ENCODE data around the gene DEAF1. TPM values are rescaled to one million over a fixed set of nuclear protein-coding genes. Genes with fewer than 3 reads are reported as not detected.
A peak's percentile ranks its signal among the peaks of the same experiment; 100 is the strongest.

The DEAF1 gene
- total and polyA plus RNA-seq, 2 donors (not counting 1 experiment from before 2014, with no cell fraction given), result 9.7 to 38.3 TPM

GRCh38 chr11:729492-730074, 34.6 kb upstream of the DEAF1 start:
- H3K4me3 ChIP-seq (replicated peaks in 1 of 4; ENCODE audit: control extremely low read depth in 1 of 4, insufficient read depth in 1 of 4, low read depth in 3 of 4, low read length in 4 of 4), result no peak overlapping the region
- no peak overlapping the region for H3K9ac ChIP-seq (ENCODE audit: insufficient read depth, low read length)
- H3K36me3 ChIP-seq (ENCODE audit: control insufficient read depth, insufficient read depth, low read length), result no peaks in the 10 kb centered on the region
- H3K79me2 ChIP-seq (ENCODE audit: control insufficient read depth, insufficient read depth, low read length), result no peaks in the 10 kb centered on the region
- H3K4me1 ChIP-seq (ENCODE audit: control insufficient read depth, extremely low read depth, insufficient read depth, low read length), result peaks cover 16% of the 10 kb centered on the region
- no peak overlapping the region for H3K27ac ChIP-seq (ENCODE audit: insufficient read depth, low read length)
- TF ChIP-seq CTCF (conservative IDR thresholded peaks at IDR 0.05 in 1 of 2, IDR thresholded peaks at IDR 0.05 in 1 of 2; ENCODE audit: low read depth in 1 of 2, low read length in 2 of 2) (no peak), EZH2 (IDR thresholded peaks at IDR 0.05; ENCODE audit: low read length, missing control alignments) (no peak)
- peaks cover 6% of the 10 kb centered on the region for H3K27me3 ChIP-seq (ENCODE audit: control insufficient read depth, insufficient read depth, low read length)
- no peak overlapping the region for H3K4me2 ChIP-seq (ENCODE audit: extremely low read depth, insufficient read depth, low read length)
- no peaks in the 10 kb centered on the region for H4K20me1 ChIP-seq (ENCODE audit: control insufficient read depth, extremely low read depth, insufficient read depth, low read length)
- no peak overlapping the region for H2AFZ ChIP-seq (ENCODE audit: low read length)
- DNase-seq (ENCODE audit: low read depth in 2 of 2), result no peak
- no peaks in the 10 kb centered on the region for H3K9me3 ChIP-seq (ENCODE audit: control insufficient read depth, insufficient read depth, low read depth, low read length)

DNA sequence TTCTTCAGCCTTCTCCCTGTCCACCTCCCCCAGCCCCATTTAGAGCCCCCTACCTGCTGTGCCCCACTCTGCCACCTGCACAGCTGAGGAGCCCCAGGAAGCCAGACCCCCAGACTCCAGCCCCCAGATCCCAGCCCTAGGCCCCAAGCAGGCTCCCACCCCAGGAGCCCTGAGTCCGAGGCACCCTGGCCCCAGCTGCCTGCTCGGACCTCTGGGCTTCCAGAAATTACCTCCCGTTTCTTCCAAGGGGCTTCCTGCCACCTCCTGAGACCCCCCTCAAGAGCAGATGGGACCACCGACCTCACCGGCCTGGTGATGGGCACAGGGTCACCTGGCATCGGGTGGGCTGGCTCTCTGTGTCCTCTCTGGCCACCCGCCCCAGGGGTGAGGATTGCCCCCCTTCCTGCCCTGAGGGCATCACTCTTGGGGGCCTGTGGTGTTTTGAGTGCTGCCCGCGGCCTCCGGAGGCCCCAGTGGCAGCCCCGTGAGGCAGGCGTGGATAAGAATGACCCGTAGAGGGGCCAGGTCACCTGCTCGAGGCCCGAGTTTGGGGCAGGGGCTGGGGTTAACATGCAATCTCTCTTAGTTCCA, 34.0 kb upstream of the DEAF1 start:
- no peak overlapping the region for H3K4me3 ChIP-seq (replicated peaks in 1 of 4; ENCODE audit: control extremely low read depth in 1 of 4, insufficient read depth in 1 of 4, low read depth in 3 of 4, low read length in 4 of 4)
- H3K9ac ChIP-seq (ENCODE audit: insufficient read depth, low read length), result peak overlapping the region; percentile 7
- H3K4me2 ChIP-seq (ENCODE audit: extremely low read depth, insufficient read depth, low read length), result no peak overlapping the region
- TF ChIP-seq CTCF (conservative IDR thresholded peaks at IDR 0.05 in 1 of 2, IDR thresholded peaks at IDR 0.05 in 1 of 2; ENCODE audit: low read depth in 1 of 2, low read length in 2 of 2) (no peak), EZH2 (IDR thresholded peaks at IDR 0.05; ENCODE audit: low read length, missing control alignments) (no peak)
- H2AFZ ChIP-seq (ENCODE audit: low read length), result no peak overlapping the region
- H3K27ac ChIP-seq (ENCODE audit: insufficient read depth, low read length), result no peak overlapping the region
- H3K27me3 ChIP-seq (ENCODE audit: control insufficient read depth, insufficient read depth, low read length), result peaks cover 7% of the 10 kb centered on the region
- no peaks in the 10 kb centered on the region for H3K9me3 ChIP-seq (ENCODE audit: control insufficient read depth, insufficient read depth, low read depth, low read length)
- H3K36me3 ChIP-seq (ENCODE audit: control insufficient read depth, insufficient read depth, low read length), result peaks cover 2% of the 10 kb centered on the region
- DNase-seq (ENCODE audit: low read depth in 2 of 2), result no peak
- H3K79me2 ChIP-seq (ENCODE audit: control insufficient read depth, insufficient read depth, low read length), result no peaks in the 10 kb centered on the region
- H4K20me1 ChIP-seq (ENCODE audit: control insufficient read depth, extremely low read depth, insufficient read depth, low read length), result no peaks in the 10 kb centered on the region
- H3K4me1 ChIP-seq (ENCODE audit: control insufficient read depth, extremely low read depth, insufficient read depth, low read length), result peaks cover 16% of the 10 kb centered on the region

DNA sequence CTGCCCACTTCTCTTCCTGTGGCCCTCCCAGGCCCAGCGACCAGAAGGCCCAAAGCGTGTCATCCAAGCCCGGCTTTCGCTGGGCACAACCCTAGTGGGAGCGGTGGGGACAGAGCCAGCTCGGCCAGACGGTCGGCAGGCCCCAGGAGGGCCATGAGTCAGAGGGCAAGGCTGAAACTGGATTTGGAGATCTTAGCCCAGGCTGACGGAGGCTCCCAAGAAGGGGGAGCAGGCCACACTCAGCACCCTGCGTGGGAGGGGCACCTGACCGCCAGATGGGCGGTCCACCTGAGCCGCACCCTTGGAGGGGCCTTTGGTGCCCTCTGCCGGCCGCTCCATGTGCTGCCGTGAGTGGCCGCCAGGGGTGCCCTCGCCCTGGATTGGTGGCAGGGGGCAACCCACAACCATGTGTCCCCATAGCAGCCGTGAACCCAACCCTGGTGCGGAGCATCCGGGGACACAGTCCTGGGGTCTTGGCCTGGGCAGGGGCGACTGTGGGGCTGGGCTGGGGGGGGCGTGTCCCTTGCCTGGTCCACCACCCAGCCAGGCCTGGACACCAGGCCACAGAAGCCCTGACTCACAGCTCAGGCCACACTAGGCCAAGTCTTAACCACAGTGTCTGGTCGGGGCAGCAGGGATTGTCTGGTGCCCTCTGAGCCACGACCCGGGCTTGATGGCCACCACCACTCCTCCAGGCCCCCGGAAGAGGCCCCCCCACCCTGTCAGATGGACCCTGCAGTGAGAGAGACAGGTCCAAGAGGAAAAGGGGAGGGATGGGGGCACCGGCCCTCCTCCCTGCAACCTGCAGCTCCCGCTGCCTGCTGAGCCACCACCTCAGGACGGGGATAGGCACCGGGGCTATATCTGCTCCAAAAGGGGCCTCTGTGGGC, 33.1 kb upstream of the DEAF1 start:
- H3K4me1 ChIP-seq (ENCODE audit: control insufficient read depth, extremely low read depth, insufficient read depth, low read length), result peaks cover 16% of the 10 kb centered on the region
- H3K4me3 ChIP-seq (replicated peaks in 1 of 4; ENCODE audit: control extremely low read depth in 1 of 4, insufficient read depth in 1 of 4, low read depth in 3 of 4, low read length in 4 of 4), result no peak overlapping the region
- no peak overlapping the region for H2AFZ ChIP-seq (ENCODE audit: low read length)
- DNase-seq (ENCODE audit: low read depth in 2 of 2), result peak; percentile 87 to 89
- TF ChIP-seq CTCF (conservative IDR thresholded peaks at IDR 0.05 in 1 of 2, IDR thresholded peaks at IDR 0.05 in 1 of 2; ENCODE audit: low read depth in 1 of 2, low read length in 2 of 2), result peak; percentile 78 to 95
- no peak for TF ChIP-seq EZH2 (IDR thresholded peaks at IDR 0.05; ENCODE audit: low read length, missing control alignments)
- peaks cover 7% of the 10 kb centered on the region for H3K27me3 ChIP-seq (ENCODE audit: control insufficient read depth, insufficient read depth, low read length)
- H4K20me1 ChIP-seq (ENCODE audit: control insufficient read depth, extremely low read depth, insufficient read depth, low read length), result no peaks in the 10 kb centered on the region
- H3K9ac ChIP-seq (ENCODE audit: insufficient read depth, low read length), result no peak overlapping the region
- H3K79me2 ChIP-seq (ENCODE audit: control insufficient read depth, insufficient read depth, low read length), result no peaks in the 10 kb centered on the region
- H3K27ac ChIP-seq (ENCODE audit: insufficient read depth, low read length), result no peak overlapping the region
- H3K9me3 ChIP-seq (ENCODE audit: control insufficient read depth, insufficient read depth, low read depth, low read length), result no peaks in the 10 kb centered on the region
- peak overlapping the region; percentile 25 for H3K4me2 ChIP-seq (ENCODE audit: extremely low read depth, insufficient read depth, low read length)
- H3K36me3 ChIP-seq (ENCODE audit: control insufficient read depth, insufficient read depth, low read length), result peaks cover 5% of the 10 kb centered on the region

Data from fibroblast of lung (primary cell).